H54 (cell line): ENCODE data around the gene HSPG2.
"Not testable (repeated sequence)": the region's sequence is repeated elsewhere in the genome, so short reads cannot be mapped to it uniquely, and the experiment has no call there.

Source experiments
- DNase-seq: peaks from one replicate; pipeline ENCODE4 v3.0.0; 2011; ENCODE audit warnings: low spot score, mixed read lengths; ENCODE audit not compliant: insufficient read length
- FAIRE-seq: peaks from 3 replicates; lab custom pipeline; 2011; peaks lifted over from hg19 to GRCh38; lab: Jason Lieb, UNC
- POLR2A ChIP-seq: IDR thresholded peaks from 2 replicates; pipeline ENCODE4 v1.6.1; 2011; ENCODE audit warnings: low read depth, mild to moderate bottlenecking, low read length

Gene HSPG2

GRCh38 chr1:21944733-21945073 lies 7.6 kb upstream of the HSPG2 start:
- DNase-seq (no peak), FAIRE-seq (no peak)
- TF ChIP-seq POLR2A, result no peak

- not testable (repeated sequence) for DNase-seq, FAIRE-seq
These were observed 6.0 kb upstream of the HSPG2 start for GRCh38 chr1:21942959-21943640.

- no peak for DNase-seq
- TF ChIP-seq POLR2A, result no peak
- no peak for FAIRE-seq
These were observed 5.4 kb upstream of the HSPG2 start for GRCh38 chr1:21942464-21942863.

GRCh38 chr1:21941370-21941769 lies 4.3 kb upstream of the HSPG2 start:
- FAIRE-seq, result no peak
- TF ChIP-seq POLR2A, result no peak
- DNase-seq, result no peak

GRCh38 chr1:21940492-21940891 lies 3.4 kb upstream of the HSPG2 start:
- FAIRE-seq (no peak), DNase-seq (no peak)
- TF ChIP-seq POLR2A, result no peak

GRCh38 chr1:21939650-21940374 lies 2.7 kb upstream of the HSPG2 start:
- DNase-seq (no peak), FAIRE-seq (no peak)
- TF ChIP-seq POLR2A, result no peak

GRCh38 chr1:21938732-21939538 lies 1.8 kb upstream of the HSPG2 start:
- no peak for TF ChIP-seq POLR2A
- FAIRE-seq, result no peak
- no peak for DNase-seq

- DNase-seq, result no peak
- no peak for TF ChIP-seq POLR2A
- no peak for FAIRE-seq
These were observed 437 bp upstream of the HSPG2 start for GRCh38 chr1:21937372-21938121.

GRCh38 chr1:21936366-21937031 lies 611 bp downstream of the HSPG2 start:
- TF ChIP-seq POLR2A, result no peak
- no peak for DNase-seq
- FAIRE-seq, result no peak

GRCh38 chr1:21935891-21936365 lies 1.2 kb downstream of the HSPG2 start:
- no peak for DNase-seq
- no peak for TF ChIP-seq POLR2A
- no peak for FAIRE-seq

GRCh38 chr1:21935393-21935804 lies 1.7 kb downstream of the HSPG2 start:
- no peak for TF ChIP-seq POLR2A
- FAIRE-seq, result no peak
- DNase-seq, result no peak

- no peak for FAIRE-seq
- no peak for TF ChIP-seq POLR2A
- no peak for DNase-seq
These were observed 3.5 kb downstream of the HSPG2 start for GRCh38 chr1:21933397-21934248.
